Skin epidermis (tissue), 12 donors: ENCODE data around the gene FSTL4.

Experiments used
- H3K27ac ChIP-seq, 21 experiments: fragments of 200-600 bp; sonication (generic) in 11 of 21; one replicate each; pipeline ENCODE4 v1.5.0; 2020; ENCODE audit warnings: mild to moderate bottlenecking in 3 of 21, inconsistent platforms in 2 of 21, moderate library complexity in 2 of 21
- H3K4me3 ChIP-seq, 7 experiments: fragments of 200-600 bp; sonication (generic) in 2 of 7; one replicate each; pipeline ENCODE4 v1.5.0; 2020; ENCODE audit warnings: inconsistent platforms in 2 of 7, mild to moderate bottlenecking in 2 of 7, moderate library complexity in 1 of 7

The FSTL4 gene

DNA sequence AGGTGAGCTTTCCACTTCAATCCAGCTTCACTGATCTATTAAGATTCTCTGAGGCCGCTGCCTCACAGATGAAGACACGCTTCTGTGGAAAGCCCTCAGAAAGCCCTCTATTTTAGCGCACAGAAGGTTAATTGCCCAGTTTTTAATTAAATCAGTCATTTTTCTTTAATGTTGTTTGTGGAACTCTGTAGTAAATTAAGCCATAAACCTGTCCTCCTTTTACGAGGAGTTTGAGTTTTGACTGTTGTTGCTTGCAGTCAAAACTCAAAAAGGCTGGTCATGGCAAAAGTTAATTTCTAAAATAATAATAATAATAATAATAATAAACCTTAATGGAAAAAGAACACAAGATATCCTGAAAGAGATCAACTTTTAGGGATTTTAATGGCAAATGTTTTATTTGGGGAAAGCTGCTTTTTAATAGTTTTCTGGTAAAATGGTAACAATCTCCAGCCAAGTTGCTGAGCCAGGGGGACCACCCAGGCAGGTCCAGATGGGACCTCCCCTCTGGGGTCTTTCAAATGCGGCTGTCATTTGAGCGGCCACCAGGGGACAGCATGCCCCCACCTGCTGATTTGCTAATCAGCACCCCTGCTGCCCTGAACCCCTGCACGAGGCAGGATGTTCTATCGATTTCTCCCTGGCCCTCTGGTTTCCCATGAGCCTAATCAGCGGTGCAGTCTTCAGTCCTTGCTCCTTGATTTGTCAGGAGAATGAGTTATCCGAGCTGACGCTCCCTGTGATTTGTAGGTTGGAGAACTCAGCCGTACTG lies 247.2 kb downstream of the FSTL4 start:
- no peak overlapping the region for H3K4me3 ChIP-seq
- H3K27ac ChIP-seq: no peak overlapping the region

DNA sequence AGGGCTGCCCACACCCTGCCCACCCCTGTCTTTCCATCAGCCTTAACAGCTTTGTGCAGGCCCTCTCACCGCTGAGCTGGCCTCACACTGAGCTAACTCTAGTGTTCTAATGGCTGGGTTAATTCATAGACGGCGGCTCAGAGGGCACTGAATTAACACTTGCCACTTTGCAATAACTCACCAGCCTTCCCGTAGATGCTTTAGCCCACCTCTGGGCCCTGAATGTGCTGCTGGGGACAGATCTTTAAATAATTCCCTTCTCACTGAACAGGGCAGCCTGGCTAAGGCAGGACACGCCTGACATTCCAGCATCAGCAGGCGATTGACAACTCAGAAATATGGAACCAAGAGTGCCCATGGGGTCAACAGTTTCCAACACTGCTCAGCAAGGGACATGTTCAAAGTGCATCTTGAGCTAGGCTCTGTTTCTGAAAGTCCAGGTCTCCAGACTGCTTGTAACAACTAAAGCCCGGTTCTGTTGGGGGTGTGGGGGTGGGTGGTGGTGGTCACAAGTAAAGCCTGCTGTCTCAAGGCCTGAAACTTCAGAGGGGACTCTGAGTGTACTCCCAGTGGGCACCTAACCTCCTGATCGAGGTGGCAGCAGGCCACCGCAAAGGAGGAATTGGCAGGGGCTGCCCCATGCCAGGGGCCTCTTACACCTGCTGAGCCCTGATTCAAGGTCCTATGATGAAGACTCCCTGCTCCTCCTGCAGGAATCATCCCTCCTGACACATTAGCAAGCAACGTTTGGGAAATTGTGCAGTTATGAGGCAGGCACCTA lies 248.3 kb downstream of the FSTL4 start:
- H3K4me3 ChIP-seq: no peak overlapping the region
- H3K27ac ChIP-seq: no peak overlapping the region

DNA sequence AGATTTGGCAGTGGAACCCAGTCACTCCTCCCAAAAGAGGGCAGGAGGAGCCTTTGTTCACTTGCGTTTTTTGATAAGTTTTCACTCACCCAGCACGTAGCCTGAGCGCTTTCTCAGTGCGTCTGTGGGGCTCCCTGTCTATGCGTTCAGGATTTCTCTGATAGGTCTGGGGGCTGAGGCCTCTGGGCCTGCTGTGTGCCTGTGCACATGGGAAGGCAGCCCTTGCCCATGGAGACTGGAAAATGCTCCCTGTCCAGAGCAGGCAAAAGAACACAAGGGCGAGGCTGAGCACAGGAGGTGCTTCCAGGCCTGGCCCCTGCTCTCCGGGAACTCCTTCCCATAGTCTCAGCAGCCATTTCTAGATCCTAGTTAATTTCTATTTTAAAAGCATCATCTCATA lies 249.9 kb downstream of the FSTL4 start:
- Histone ChIP-seq H3K27ac (no peak overlapping the region), H3K4me3 (no peak overlapping the region)

DNA sequence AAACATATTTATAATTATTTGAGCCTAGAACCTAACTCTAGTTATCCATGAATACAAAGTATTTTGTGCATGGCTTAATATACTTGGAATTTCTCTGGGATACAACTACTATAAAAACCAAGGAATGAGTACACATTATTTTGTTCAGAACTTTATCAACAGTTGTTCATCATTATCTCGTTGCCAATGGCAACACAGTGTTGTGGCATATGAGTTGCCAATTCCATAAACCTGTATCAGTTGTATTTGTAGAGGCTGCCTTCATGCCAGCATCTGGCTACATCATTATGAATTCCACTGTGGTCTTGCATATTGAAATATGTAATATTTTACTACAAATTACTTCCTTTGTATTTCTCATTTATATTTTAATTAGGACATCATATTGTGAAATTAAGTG lies 250.4 kb downstream of the FSTL4 start:
- no peak overlapping the region for H3K27ac ChIP-seq
- H3K4me3 ChIP-seq: no peak overlapping the region

DNA sequence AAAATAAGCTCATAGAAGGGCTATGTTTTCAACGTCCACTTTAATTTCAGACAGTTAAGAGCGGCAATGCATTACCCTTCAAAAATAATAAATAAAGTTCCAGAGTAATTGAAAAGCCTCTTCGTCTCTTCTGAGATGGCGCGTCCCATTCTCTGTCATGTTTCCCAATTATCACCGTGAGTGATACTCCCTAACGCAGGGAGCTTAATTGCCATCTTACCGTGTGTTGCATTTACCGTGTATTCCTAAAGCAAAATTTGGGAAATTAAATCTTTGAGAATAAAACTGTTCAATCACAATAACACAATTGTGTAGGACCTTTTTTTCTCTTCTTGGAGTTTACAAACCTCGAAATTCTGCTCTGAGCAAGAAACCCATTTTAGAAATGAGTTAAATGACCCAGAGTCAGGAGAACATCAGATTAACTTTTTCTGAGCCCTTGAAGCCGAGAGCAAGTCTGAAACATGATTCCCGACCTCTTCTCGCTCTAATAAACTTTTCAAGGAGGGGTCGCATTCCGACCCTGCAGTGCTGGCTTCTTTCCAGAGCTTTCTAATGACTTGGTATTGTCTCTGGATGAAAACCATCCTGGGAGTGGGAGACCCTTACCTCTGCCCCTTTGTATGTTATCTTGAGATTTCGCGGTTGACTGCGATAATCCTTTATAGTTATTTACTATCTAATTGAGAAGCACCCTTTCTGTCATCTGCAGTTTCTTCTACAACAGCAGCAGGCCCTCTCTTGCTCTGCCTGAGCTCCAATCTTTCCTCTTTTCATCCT lies 251.5 kb downstream of the FSTL4 start:
- H3K27ac ChIP-seq: no peak overlapping the region

GRCh38 chr5:133359861-133360260 lies 252.5 kb downstream of the FSTL4 start:
- no peak overlapping the region for H3K4me3 ChIP-seq
- H3K27ac ChIP-seq: no peak overlapping the region

More for the DNA sequence above, 251.5 kb downstream of the FSTL4 start:
- H3K4me3 ChIP-seq: no peak overlapping the region

GRCh38 chr5:133358271-133358670 lies 254.1 kb downstream of the FSTL4 start:
- H3K4me3 ChIP-seq: no peak overlapping the region
- H3K27ac ChIP-seq: no peak overlapping the region

DNA sequence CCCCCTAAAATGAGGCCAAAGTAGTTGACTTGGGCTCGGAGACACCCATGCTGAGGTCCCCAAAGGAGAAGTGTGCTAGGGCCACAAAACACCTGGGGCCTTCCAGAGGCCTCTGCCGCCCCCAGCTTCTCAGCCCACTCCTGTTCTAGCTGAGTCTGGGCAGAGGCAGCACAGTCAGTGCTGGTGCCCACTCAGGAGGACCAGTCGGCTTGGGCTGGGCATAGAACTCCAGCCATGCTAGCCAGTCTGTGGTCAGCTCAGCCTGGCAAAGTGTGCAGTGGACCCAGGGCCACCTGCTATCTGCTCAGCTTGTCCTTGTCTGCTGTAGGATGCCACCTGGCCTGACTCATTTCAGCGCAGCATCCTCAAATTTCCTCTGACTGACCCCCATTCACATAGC lies 254.6 kb downstream of the FSTL4 start:
- Histone ChIP-seq H3K4me3 (no peak overlapping the region), H3K27ac (no peak overlapping the region)

- Histone ChIP-seq H3K27ac (no peak overlapping the region), H3K4me3 (no peak overlapping the region)
Measured at GRCh38 chr5:133356984-133357421, 255.3 kb downstream of the FSTL4 start.

DNA sequence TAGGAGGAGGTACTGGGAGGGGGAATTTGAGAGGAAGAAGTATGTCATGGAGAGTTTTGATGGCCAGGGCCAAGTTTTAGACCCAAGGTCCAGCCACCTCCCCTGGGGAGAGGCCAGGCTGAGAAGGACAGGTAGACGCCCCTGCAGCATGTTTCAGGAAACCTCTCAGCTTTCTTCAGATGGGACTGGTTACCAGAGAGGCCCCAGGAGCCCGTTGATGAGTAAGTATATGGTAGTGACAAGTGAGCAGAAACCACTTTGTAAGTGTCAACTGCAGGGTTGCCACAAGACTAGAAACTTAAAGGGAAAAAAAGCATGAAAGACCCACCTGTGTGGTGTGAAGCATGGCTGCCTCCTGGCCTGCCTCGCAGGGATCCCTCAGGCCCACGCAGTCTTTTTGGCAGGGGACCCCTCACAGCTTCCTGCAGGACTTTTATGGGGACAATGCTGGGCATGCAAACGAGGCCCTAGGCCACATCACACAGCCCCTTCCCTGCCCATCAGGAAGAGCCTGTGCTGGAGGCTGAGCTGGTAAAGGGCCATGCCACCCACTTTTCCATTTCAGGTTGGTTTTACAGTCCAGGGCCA lies 255.9 kb downstream of the FSTL4 start:
- H3K4me3 ChIP-seq: no peak overlapping the region
- H3K27ac ChIP-seq: no peak overlapping the region

- Histone ChIP-seq H3K27ac (no peak overlapping the region), H3K4me3 (no peak overlapping the region)
Measured at GRCh38 chr5:133354323-133355185, 257.8 kb downstream of the FSTL4 start.

GRCh38 chr5:133353741-133354140 lies 258.6 kb downstream of the FSTL4 start:
- H3K27ac ChIP-seq: no peak overlapping the region
- H3K4me3 ChIP-seq: no peak overlapping the region

DNA sequence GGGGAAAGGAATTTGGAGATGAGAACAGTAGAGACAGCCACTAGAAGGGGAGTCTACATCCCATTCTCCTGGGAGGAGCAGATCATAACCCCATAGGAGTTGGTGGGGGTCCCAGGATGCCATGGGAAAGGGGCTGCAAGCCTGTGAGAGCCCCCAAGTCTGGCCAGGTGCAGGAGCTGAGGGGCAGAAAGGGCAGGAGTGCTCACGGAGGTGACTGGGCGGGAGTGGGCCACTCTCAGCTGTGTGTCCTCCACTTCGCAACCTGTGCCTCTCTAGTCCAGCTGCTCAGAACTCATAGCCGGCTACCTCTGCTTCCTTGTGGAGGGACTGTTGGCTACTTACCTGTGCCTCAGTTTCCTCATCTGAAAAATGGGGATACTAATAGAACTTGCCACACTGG lies 263.9 kb downstream of the FSTL4 start:
- Histone ChIP-seq H3K4me3 (no peak overlapping the region), H3K27ac (no peak overlapping the region)

DNA sequence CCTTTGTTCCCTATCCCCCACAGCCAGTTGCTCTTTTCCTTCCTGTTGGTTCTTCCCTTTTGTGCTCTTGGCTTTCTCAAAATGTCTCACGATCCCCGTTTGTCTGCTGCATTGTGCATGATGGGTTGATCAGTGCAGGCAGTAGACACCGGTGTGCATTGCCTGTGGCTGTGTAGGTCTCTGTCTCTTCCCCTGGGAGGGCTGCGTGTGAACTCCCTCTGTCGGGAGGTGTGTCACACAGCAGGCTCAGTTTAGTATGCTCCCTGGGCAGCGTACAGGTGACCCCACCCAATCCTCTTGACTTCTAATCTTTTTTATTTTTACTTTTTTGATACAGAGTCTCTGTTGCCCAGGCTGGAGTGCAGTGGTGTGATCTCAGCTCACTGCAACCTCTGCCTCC lies 265.3 kb downstream of the FSTL4 start:
- no peak overlapping the region for H3K27ac ChIP-seq

GRCh38 chr5:133344266-133344665 lies 268.1 kb downstream of the FSTL4 start:
- Histone ChIP-seq H3K4me3 (no peak overlapping the region), H3K27ac (no peak overlapping the region)

More for the DNA sequence above, 265.3 kb downstream of the FSTL4 start:
- H3K4me3 ChIP-seq: no peak overlapping the region

- H3K27ac ChIP-seq: no peak overlapping the region
- H3K4me3 ChIP-seq: no peak overlapping the region
Measured at GRCh38 chr5:133343196-133343595, 269.1 kb downstream of the FSTL4 start.

DNA sequence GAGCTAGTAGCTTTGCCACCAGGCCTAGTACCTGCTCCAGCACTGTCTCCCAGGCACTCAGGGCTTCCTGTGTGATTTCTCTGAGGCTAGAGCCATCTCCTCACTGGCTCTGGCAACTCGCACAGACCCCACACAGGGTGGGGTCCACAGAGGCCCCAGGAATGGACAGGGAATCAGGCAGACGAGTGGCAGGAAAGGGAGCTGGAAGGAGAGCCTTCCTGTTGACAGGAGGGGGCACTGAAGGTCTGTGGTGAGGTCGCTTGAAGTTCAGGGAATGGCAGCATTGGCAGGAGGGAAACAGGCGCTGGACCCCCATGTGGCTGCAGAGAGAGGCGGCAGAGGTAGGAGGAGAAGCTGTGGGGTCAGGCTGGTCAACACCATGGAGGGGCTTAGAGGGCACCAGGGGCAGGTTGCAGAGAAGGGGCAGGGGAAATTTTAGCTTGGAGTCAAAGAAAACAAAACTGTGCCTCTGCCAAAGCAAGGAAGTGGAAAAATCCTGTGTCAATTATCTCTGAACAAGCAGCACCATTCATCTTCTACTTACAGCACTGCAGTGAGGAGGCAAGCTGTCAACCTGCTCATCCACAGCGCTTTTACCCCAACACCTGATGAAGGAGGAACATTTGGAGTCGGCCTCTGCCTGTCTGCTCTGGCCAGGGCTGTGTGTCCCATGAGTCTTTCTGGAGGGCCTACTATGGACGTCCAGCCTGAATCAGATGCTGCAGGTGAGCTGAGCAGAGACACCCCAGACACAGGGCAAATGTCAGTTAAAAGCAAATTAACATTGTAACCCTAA lies 270.2 kb downstream of the FSTL4 start:
- H3K4me3 ChIP-seq: no peak overlapping the region
- no peak overlapping the region for H3K27ac ChIP-seq

GRCh38 chr5:133341296-133341695 lies 271.0 kb downstream of the FSTL4 start:
- Histone ChIP-seq H3K4me3 (no peak overlapping the region), H3K27ac (no peak overlapping the region)
